Mucosa of stomach (tissue), 1 donor: ENCODE results near the gene LIN37.

Experiments used
- H3K27me3 ChIP-seq: one replicate; pipeline ENCODE4 v1.7.0; 2013; ENCODE audit warnings: mild to moderate bottlenecking, low read length; ENCODE audit not compliant: control insufficient read depth, insufficient read depth
- H3K36me3 ChIP-seq: one replicate; pipeline ENCODE4 v1.7.0; 2013; ENCODE audit warnings: low read length; ENCODE audit not compliant: control insufficient read depth, insufficient read depth
- H3K4me1 ChIP-seq: one replicate; pipeline ENCODE4 v1.7.0; 2013; ENCODE audit warnings: mild to moderate bottlenecking, low read length; ENCODE audit not compliant: control insufficient read depth, insufficient read depth
- H3K4me3 ChIP-seq: one replicate; pipeline ENCODE4 v1.7.0; 2013; ENCODE audit warnings: low read length
- H3K9ac ChIP-seq: one replicate; pipeline ENCODE4 v1.7.0; 2013; ENCODE audit warnings: mild to moderate bottlenecking, low read length, moderate library complexity
- H3K9me3 ChIP-seq: one replicate; pipeline ENCODE4 v1.7.0; 2013; ENCODE audit warnings: mild to moderate bottlenecking, low read length, moderate library complexity; ENCODE audit not compliant: control insufficient read depth
- donor health status: Pancreatic carcinoma.

Gene LIN37

DNA sequence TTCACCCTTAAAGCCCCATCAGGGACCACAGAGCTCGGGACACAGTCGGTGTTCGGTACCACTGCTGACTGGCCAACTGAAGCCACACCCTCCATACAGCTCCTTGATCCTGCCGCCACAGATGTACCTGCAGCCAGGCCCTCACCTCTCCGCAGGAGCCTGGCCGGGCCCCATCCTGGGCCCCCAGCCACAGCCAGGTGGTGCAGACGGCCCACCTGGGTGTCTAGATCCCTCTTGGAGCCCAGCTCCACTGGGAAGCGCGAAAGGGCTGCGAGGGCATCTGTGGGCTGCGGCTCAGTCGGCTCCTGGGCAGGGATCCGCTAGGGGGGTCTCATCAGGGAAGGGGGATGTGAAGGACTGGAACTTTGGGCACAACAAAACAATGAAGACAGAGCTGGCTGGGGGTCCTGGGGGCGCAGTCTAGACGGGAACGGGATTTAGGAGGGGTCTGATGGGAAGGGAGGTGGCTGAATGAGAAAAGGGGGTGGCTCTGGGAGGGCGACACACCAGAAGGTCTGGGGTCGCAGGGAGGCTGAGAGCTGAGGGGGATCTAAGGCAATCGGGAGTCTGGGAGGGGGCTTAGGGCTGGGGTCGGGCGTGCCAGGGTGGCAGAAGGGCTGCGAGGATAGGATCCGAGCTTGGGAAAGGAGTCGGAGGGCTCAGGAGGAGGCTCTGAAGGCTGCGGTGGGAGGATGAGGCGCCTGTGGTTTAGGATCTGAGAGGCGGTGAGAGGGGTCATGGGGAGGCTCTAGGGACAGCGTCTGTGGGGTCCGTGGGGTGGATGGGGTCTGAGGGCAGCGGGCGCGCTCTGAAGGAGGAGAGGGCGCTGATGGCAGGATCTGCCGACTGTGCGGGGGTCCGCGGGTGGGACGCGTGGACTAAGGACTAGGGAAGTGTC lies 48.5 kb downstream of the LIN37 start:
- Histone ChIP-seq H3K9ac (no peak overlapping the region), H3K4me1 (peaks cover 18% of the 10 kb centered on the region), H3K36me3 (no peaks in the 10 kb centered on the region), H3K9me3 (no peaks in the 10 kb centered on the region), H3K27me3 (peaks cover 20% of the 10 kb centered on the region), H3K4me3 (no peak overlapping the region)

DNA sequence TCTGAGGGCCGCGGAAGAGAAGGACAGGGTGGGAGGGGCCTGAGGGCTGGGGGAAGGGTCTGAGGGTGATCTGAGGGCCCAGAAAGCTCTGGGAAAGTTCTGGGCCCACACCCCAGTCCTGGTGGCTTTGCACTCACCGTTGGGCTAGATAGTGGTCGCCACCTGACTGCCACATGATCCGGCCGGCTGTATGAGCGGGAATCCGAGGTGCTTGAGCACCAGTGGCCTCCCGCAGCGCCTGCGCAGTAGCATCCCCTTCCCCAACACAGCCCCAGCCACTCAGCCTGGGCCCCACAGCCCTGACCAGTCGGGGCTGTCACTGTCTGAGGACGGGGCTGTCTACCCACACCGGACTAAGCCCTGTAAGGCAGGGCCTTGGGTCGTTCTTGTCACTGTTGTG lies 49.3 kb downstream of the LIN37 start:
- Histone ChIP-seq H3K9ac (no peak overlapping the region), H3K27me3 (peaks cover 20% of the 10 kb centered on the region), H3K4me1 (peaks cover 13% of the 10 kb centered on the region), H3K4me3 (no peak overlapping the region), H3K36me3 (no peaks in the 10 kb centered on the region), H3K9me3 (no peaks in the 10 kb centered on the region)

DNA sequence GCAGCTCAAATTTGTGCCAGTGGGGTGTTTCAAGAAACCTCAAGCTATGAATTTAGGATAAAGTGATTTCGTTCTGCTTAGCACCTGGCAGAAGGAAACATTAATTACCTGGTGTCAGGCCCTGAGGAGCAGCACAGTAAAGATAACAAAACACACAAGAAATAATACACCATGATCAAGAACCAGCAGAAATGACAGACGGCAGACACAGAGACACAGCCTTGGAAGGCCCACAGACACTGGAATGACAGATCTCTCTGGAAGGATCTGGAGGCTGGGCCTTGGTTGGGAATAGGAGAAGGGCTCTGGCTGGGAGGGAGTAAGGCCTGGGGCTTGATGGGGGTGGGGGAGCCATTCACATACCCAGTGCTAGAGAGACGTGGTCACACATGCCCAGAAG lies 53.5 kb downstream of the LIN37 start:
- Histone ChIP-seq H3K27me3 (peaks cover 21% of the 10 kb centered on the region), H3K9ac (no peak overlapping the region), H3K4me1 (no peaks in the 10 kb centered on the region), H3K9me3 (no peaks in the 10 kb centered on the region), H3K36me3 (no peaks in the 10 kb centered on the region), H3K4me3 (no peak overlapping the region)
